ENCODE data around the gene FOSB.

GRCh38 chr19:45448425-45448756 lies 19.4 kb upstream of the FOSB start:
- TF ChIP-seq CTCF (IDR thresholded peaks at IDR 0.05; ENCODE audit: low read depth, low read length, missing input control) = no peak
- no peak for TF ChIP-seq SP1 (IDR thresholded peaks at IDR 0.05)
- TF ChIP-seq MAX (IDR thresholded peaks at IDR 0.05) = no peak
- TF ChIP-seq JUND (IDR thresholded peaks at IDR 0.05) = no peak

All from liver (tissue), 3 donors.